ENCODE data around the gene TLR5. TPM values are rescaled to one million over a fixed set of nuclear protein-coding genes. Genes with fewer than 3 reads are reported as not detected.

The TLR5 gene
- polyA plus RNA-seq, 1 of the 3 experiments (the other 2 are of a cell fraction): not detected

DNA sequence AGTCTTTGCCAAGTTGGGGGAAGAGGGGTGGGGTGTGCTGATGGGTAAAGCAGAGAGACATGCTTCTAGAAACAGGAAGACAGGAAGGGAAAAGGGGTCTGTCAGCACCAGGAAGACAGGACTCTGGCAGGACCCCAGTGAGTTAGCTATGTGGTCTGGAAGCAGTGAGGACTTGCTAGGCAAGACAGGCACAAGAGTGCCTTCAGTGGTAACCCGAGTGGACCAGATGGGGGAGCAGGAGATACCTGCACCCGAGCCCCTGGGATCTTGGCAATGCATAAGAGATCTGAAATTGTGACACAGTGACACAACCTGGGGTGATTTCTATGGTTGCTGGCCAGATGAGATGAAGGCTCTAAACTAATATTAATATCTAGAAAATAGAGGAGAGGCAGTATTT is 7.0 kb downstream of the TLR5 start:
- no peaks in the 10 kb centered on the region for H3K36me3 ChIP-seq (replicated peaks in 1 of 2; ENCODE audit: control insufficient read depth in 1 of 2, insufficient read depth in 2 of 2, low read length in 1 of 2)
- H3K9me2 ChIP-seq: no peaks in the 10 kb centered on the region
- H3K79me2 ChIP-seq (ENCODE audit: insufficient read depth): no peaks in the 10 kb centered on the region
- POLR2A ChIA-PET: no interaction called here
- H3K9me3 ChIP-seq: no peaks in the 10 kb centered on the region
- peaks cover 10 to 14% of the 10 kb centered on the region in 2 experiments; a peak in 3 of 4 replicates for H3K4me1 ChIP-seq (ENCODE audit: control insufficient read depth in 1 of 2, insufficient read depth in 2 of 2, low read depth in 1 of 2, low read length in 1 of 2)
- no peaks in the 10 kb centered on the region for H4K20me1 ChIP-seq (ENCODE audit: insufficient read depth)
- H3K4me3 ChIP-seq (ENCODE audit: low read depth in 2 of 2, low read length in 1 of 2): no peak overlapping the region
- no peak overlapping the region for H3K27ac ChIP-seq (ENCODE audit: low read depth in 2 of 2, low read length in 1 of 2)
- no peak overlapping the region for H2AFZ ChIP-seq (ENCODE audit: low read depth)
- H3K9ac ChIP-seq: no peak overlapping the region
- no peaks in the 10 kb centered on the region for H3F3A ChIP-seq (replicated peaks; ENCODE audit: insufficient read depth)
- TF ChIP-seq, protein P1, sequence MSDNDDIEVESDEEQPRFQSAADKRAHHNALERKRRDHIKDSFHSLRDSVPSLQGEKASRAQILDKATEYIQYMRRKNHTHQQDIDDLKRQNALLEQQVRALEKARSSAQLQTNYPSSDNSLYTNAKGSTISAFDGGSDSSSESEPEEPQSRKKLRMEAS (IDR thresholded peaks at IDR 0.05; ENCODE audit: low read depth): no peak
- no peak for TF ChIP-seq RAD21 (IDR thresholded peaks at IDR 0.05; ENCODE audit: low read length)
- no peak for TF ChIP-seq GATA2 (CRISPR knock-in tag; IDR thresholded peaks at IDR 0.05)
- no peak for TF ChIP-seq JUND (IDR thresholded peaks at IDR 0.05)
- TF ChIP-seq NFIC (IDR thresholded peaks at IDR 0.05; ENCODE audit: borderline replicate concordance): no peak
- no peak for TF ChIP-seq TEAD4 (IDR thresholded peaks at IDR 0.05; ENCODE audit: borderline replicate concordance, insufficient read depth)
- TF ChIP-seq USF2 (IDR thresholded peaks at IDR 0.05; ENCODE audit: borderline replicate concordance, low read depth, low read length): no peak
- TF ChIP-seq POLR2AphosphoS5 (IDR thresholded peaks at IDR 0.05; ENCODE audit: low read depth, low read length): no peak
- TF ChIP-seq RXRA (IDR thresholded peaks at IDR 0.05; ENCODE audit: borderline replicate concordance, low read depth): no peak
- no peak overlapping the region for H3K4me2 ChIP-seq
- 38% methylated on average over 2 of the region's 2 CpGs for WGBS (ENCODE audit: low lambda C conversion rate)
- peaks cover 20% of the 10 kb centered on the region for H3K27me3 ChIP-seq (ENCODE audit: insufficient read depth)
- DNase-seq: no peak
- CTCF ChIA-PET: interaction anchor here (1.0 to 10.1 kb wide), 8 partner anchors 11 to 547 kb away, joined by 3 to 130 read pairs (median 4); no protein-coding TSS in a partner anchor

GRCh38 chr1:223135176-223135942 is 7.7 kb downstream of the TLR5 start:
- peaks cover 27% of the 10 kb centered on the region for H3K27me3 ChIP-seq (ENCODE audit: insufficient read depth)
- H3K9ac ChIP-seq: no peak overlapping the region
- H3K27ac ChIP-seq (ENCODE audit: low read depth in 2 of 2, low read length in 1 of 2): no peak overlapping the region
- no peak overlapping the region for H3K4me3 ChIP-seq (ENCODE audit: low read depth in 2 of 2, low read length in 1 of 2)
- 40% methylated on average over 6 of the region's 8 CpGs for WGBS (ENCODE audit: low lambda C conversion rate)
- H3K36me3 ChIP-seq (replicated peaks in 1 of 2; ENCODE audit: control insufficient read depth in 1 of 2, insufficient read depth in 2 of 2, low read length in 1 of 2): no peaks in the 10 kb centered on the region
- peaks cover 10 to 14% of the 10 kb centered on the region in 2 experiments; a peak in 3 of 4 replicates for H3K4me1 ChIP-seq (ENCODE audit: control insufficient read depth in 1 of 2, insufficient read depth in 2 of 2, low read depth in 1 of 2, low read length in 1 of 2)
- POLR2A ChIA-PET: no interaction called here
- DNase-seq: no peak
- no peak for TF ChIP-seq TCF12 (IDR thresholded peaks at IDR 0.05)
- TF ChIP-seq, protein P1 (IDR thresholded peaks at IDR 0.05; ENCODE audit: low read depth): 0 out of 2 replicates have a peak, but pooled peaks have one; percentile 29
- no peak for TF ChIP-seq GABPA (IDR thresholded peaks at IDR 0.05; ENCODE audit: low read depth)
- peak; percentile 75; the same call in 1 of the 2 replicates for TF ChIP-seq NFIC (IDR thresholded peaks at IDR 0.05; ENCODE audit: borderline replicate concordance)
- peak overlapping the region; percentile 91 for H3K4me2 ChIP-seq
- H3K9me2 ChIP-seq: no peaks in the 10 kb centered on the region
- H3F3A ChIP-seq (replicated peaks; ENCODE audit: insufficient read depth): no peaks in the 10 kb centered on the region
- no peaks in the 10 kb centered on the region for H4K20me1 ChIP-seq (ENCODE audit: insufficient read depth)
- CTCF ChIA-PET: interaction anchor here (1.0 to 10.1 kb wide), 9 partner anchors 8 to 547 kb away, joined by 4 to 130 read pairs (median 14); partner anchors contain the start of gene TLR5
- no peaks in the 10 kb centered on the region for H3K79me2 ChIP-seq (ENCODE audit: insufficient read depth)
- H2AFZ ChIP-seq (ENCODE audit: low read depth): no peak overlapping the region
- no peaks in the 10 kb centered on the region for H3K9me3 ChIP-seq
